Ecto neural progenitor cell (in vitro differentiated cells): Measurements from ENCODE around the gene CCNL2.
"Not testable (repeated sequence)": the region's sequence is repeated elsewhere in the genome, so short reads cannot be mapped to it uniquely, and the experiment has no call there.

Experiments used
- DNase-seq: peaks from one replicate; pipeline ENCODE4 v3.0.0-alpha.2; 2018; ENCODE audit warnings: low spot score

Gene CCNL2

GRCh38 chr1:1432274-1432950 lies 33.3 kb upstream of the CCNL2 start:
- DNase-seq, result peak; percentile 61

GRCh38 chr1:1431845-1432273 lies 32.7 kb upstream of the CCNL2 start:
- peak; percentile 76 for DNase-seq

GRCh38 chr1:1430992-1431844 lies 32.1 kb upstream of the CCNL2 start:
- no peak for DNase-seq

- peak; percentile 82 for DNase-seq
Measured at GRCh38 chr1:1430114-1430982, 31.2 kb upstream of the CCNL2 start.

- no peak for DNase-seq
Measured at GRCh38 chr1:1429671-1430073, 30.5 kb upstream of the CCNL2 start.

- not testable (repeated sequence) for DNase-seq
Measured at GRCh38 chr1:1428967-1429366, 29.8 kb upstream of the CCNL2 start.

- no peak for DNase-seq
Measured at GRCh38 chr1:1428174-1428573, 29.0 kb upstream of the CCNL2 start.

GRCh38 chr1:1427820-1428148 lies 28.6 kb upstream of the CCNL2 start:
- DNase-seq, result no peak

- DNase-seq, result peak; percentile 89
Measured at GRCh38 chr1:1427106-1427819, 28.1 kb upstream of the CCNL2 start.

GRCh38 chr1:1426496-1427105 lies 27.5 kb upstream of the CCNL2 start:
- no peak for DNase-seq

- peak; percentile 66 for DNase-seq
Measured at GRCh38 chr1:1425753-1426495, 26.8 kb upstream of the CCNL2 start.

- DNase-seq, result no peak
Measured at GRCh38 chr1:1425426-1425752, 26.3 kb upstream of the CCNL2 start.

- no peak for DNase-seq
Measured at GRCh38 chr1:1424707-1425106, 25.6 kb upstream of the CCNL2 start.

- no peak for DNase-seq
Measured at GRCh38 chr1:1423245-1423597, 24.1 kb upstream of the CCNL2 start.

- peak; percentile 51 for DNase-seq
Measured at GRCh38 chr1:1422465-1423244, 23.5 kb upstream of the CCNL2 start.

- DNase-seq, result no peak
Measured at GRCh38 chr1:1421907-1422464, 22.9 kb upstream of the CCNL2 start.

GRCh38 chr1:1421147-1421906 lies 22.2 kb upstream of the CCNL2 start, which contains the start of gene ANKRD65:
ANKRD65 (minus strand) TSS chr1:1421276; CDS start chr1:1421005, 271 bp downstream.
- DNase-seq, result peak; percentile 54

GRCh38 chr1:1420654-1421141 lies 21.6 kb upstream of the CCNL2 start:
- peak; percentile 55 for DNase-seq
